HEK293 (cell line): ENCODE results near the gene APBB2.

Experiments
- CTCF ChIA-PET: fragments of 350-600 bp; formaldehyde crosslinking; extraction: SDS; loops from one replicate; lab custom pipeline; 2021; ENCODE audit warnings: antibody characterized with exemption; lab: Yijun Ruan, JAX
- POLR2A ChIA-PET: fragments of 300-600 bp; formaldehyde crosslinking; extraction: SDS; loops from one replicate; lab custom pipeline; 2020; ENCODE audit warnings: antibody characterized with exemption, inconsistent platforms; lab: Yijun Ruan, JAX
- H3K27ac ChIP-seq: fragments of 200-500 bp; sonication (Bioruptor generic); 2 replicates; pipeline ENCODE4 v1.5.1; 2014; ENCODE audit warnings: low read depth, low read length, control low read depth, inconsistent platforms; ENCODE audit errors: extremely low read depth
- H3K36me3 ChIP-seq, 2 experiments: fragments of 200-500 bp in 1 of 2; sonication (Bioruptor generic) in 1 of 2; 1 replicate in 1 of 2; 2 replicates in 1 of 2; pipeline ENCODE4 v1.5.1; 2014 to 2017; ENCODE audit warnings: inconsistent platforms in 2 of 2, low read length in 2 of 2; ENCODE audit not compliant: control insufficient read depth in 2 of 2, insufficient read depth in 1 of 2
- H3K4me1 ChIP-seq: fragments of 200-500 bp; sonication (Bioruptor generic); 2 replicates; pipeline ENCODE4 v1.5.1; 2014; ENCODE audit warnings: mild to moderate bottlenecking, low read length, inconsistent platforms; ENCODE audit not compliant: control insufficient read depth, insufficient read depth
- H3K4me3 ChIP-seq: 2 replicates; pipeline ENCODE4 v1.5.1; 2011; ENCODE audit warnings: low read depth, mild to moderate bottlenecking, control low read depth, low read length, moderate library complexity
- H3K9me3 ChIP-seq: fragments of 200-500 bp; sonication (Bioruptor generic); 2 replicates; pipeline ENCODE4 v1.5.1; 2014; ENCODE audit warnings: low read depth, low read length, inconsistent platforms; ENCODE audit not compliant: control insufficient read depth, insufficient read depth
- GLI2 ChIP-seq: fragments of 450-650 bp; formaldehyde crosslinking; IDR thresholded peaks from 2 replicates; pipeline ENCODE4; 2017; ENCODE audit warnings: missing biosample characterization, missing genetic modification characterization, low read depth, borderline replicate concordance
- HOXD13 ChIP-seq: sonication (generic); formaldehyde crosslinking; IDR thresholded peaks from 2 replicates; pipeline ENCODE4 v1.8.0; 2022; ENCODE audit warnings: missing genetic modification reagents, borderline replicate concordance
- IKZF3 ChIP-seq: fragments of 450-650 bp; IDR thresholded peaks from 2 replicates; pipeline ENCODE4 v1.5.0; 2018; ENCODE audit warnings: missing biosample characterization, mild to moderate bottlenecking, missing genetic modification characterization, moderate library complexity
- KLF8 ChIP-seq: fragments of 450-650 bp; formaldehyde crosslinking; IDR thresholded peaks from 2 replicates; pipeline ENCODE4 v1.5.1; 2016; ENCODE audit warnings: missing biosample characterization, missing genetic modification characterization
- MEIS1 ChIP-seq: sonication (generic); formaldehyde crosslinking; IDR thresholded peaks from 2 replicates; pipeline ENCODE4 v1.8.1; 2022; ENCODE audit warnings: missing genetic modification reagents, mild to moderate bottlenecking, borderline replicate concordance
- TRIM28 ChIP-seq: IDR thresholded peaks from 2 replicates; pipeline ENCODE4 v1.6.1; 2011; ENCODE audit warnings: low read length, control low read depth, borderline replicate concordance
- WT1 ChIP-seq: fragments of 450-650 bp; formaldehyde crosslinking; IDR thresholded peaks from 2 replicates; pipeline ENCODE4 v1.5.1; 2016; ENCODE audit warnings: missing biosample characterization, missing genetic modification characterization
- YY1 ChIP-seq: fragments of 450-650 bp; formaldehyde crosslinking; IDR thresholded peaks from 2 replicates; pipeline ENCODE4 v1.5.1; 2018; ENCODE audit warnings: missing biosample characterization, missing genetic modification characterization
- YY2 ChIP-seq: fragments of 450-650 bp; formaldehyde crosslinking; IDR thresholded peaks from 2 replicates; pipeline ENCODE4 v1.5.1; 2016; ENCODE audit warnings: missing biosample characterization, missing genetic modification characterization
- ZBTB48 ChIP-seq: fragments of 450-650 bp; formaldehyde crosslinking; IDR thresholded peaks from 2 replicates; pipeline ENCODE4 v1.5.1; 2016; ENCODE audit warnings: missing biosample characterization, missing genetic modification characterization
- ZNF138 ChIP-seq: fragments of 450-650 bp; formaldehyde crosslinking; IDR thresholded peaks from 2 replicates; pipeline ENCODE4 v1.5.1; 2016; ENCODE audit warnings: missing biosample characterization, missing genetic modification characterization, borderline replicate concordance
- ZNF146 ChIP-seq: fragments of 450-650 bp; formaldehyde crosslinking; IDR thresholded peaks from 2 replicates; pipeline ENCODE4 v1.5.1; 2016; ENCODE audit warnings: missing biosample characterization, missing genetic modification characterization
- ZNF175 ChIP-seq: fragments of 450-650 bp; formaldehyde crosslinking; IDR thresholded peaks from 2 replicates; pipeline ENCODE4 v1.5.1; 2016; ENCODE audit warnings: missing biosample characterization, missing genetic modification characterization
- ZNF184 ChIP-seq: fragments of 450-650 bp; IDR thresholded peaks from 2 replicates; pipeline ENCODE4 v1.5.1; 2018; ENCODE audit warnings: missing biosample characterization, mild to moderate bottlenecking, missing genetic modification characterization
- ZNF19 ChIP-seq: fragments of 450-650 bp; formaldehyde crosslinking; IDR thresholded peaks from 2 replicates; pipeline ENCODE4; 2016; ENCODE audit warnings: missing biosample characterization, missing genetic modification characterization, low read depth
- ZNF2 ChIP-seq: fragments of 450-650 bp; formaldehyde crosslinking; IDR thresholded peaks from 2 replicates; pipeline ENCODE4 v1.5.1; 2016; ENCODE audit warnings: missing biosample characterization, missing genetic modification characterization
- ZNF24 ChIP-seq: fragments of 450-650 bp; formaldehyde crosslinking; IDR thresholded peaks from 2 replicates; pipeline ENCODE4 v1.5.1; 2016; ENCODE audit warnings: missing biosample characterization, missing genetic modification characterization
- ZNF292 ChIP-seq: fragments of 450-650 bp; formaldehyde crosslinking; IDR thresholded peaks from 2 replicates; pipeline ENCODE4 v1.5.1; 2016; ENCODE audit warnings: low read depth, missing biosample characterization, missing genetic modification characterization, borderline replicate concordance
- ZNF501 ChIP-seq: fragments of 450-650 bp; formaldehyde crosslinking; IDR thresholded peaks from 2 replicates; pipeline ENCODE4 v1.5.1; 2016; ENCODE audit warnings: missing biosample characterization, missing genetic modification characterization
- ZNF549 ChIP-seq: fragments of 450-650 bp; IDR thresholded peaks from 2 replicates; pipeline ENCODE4 v1.5.1; 2018; ENCODE audit warnings: missing biosample characterization, missing genetic modification characterization, mild to moderate bottlenecking, inconsistent platforms, moderate library complexity
- ZNF654 ChIP-seq: fragments of 450-650 bp; formaldehyde crosslinking; IDR thresholded peaks from 2 replicates; pipeline ENCODE4 v1.5.1; 2016; ENCODE audit warnings: low read depth, missing biosample characterization, missing genetic modification characterization
- ZNF660 ChIP-seq: fragments of 450-650 bp; IDR thresholded peaks from 2 replicates; pipeline ENCODE4 v1.5.1; 2018; ENCODE audit warnings: missing biosample characterization, mild to moderate bottlenecking, missing genetic modification characterization
- ZNF664 ChIP-seq: fragments of 450-650 bp; formaldehyde crosslinking; IDR thresholded peaks from 2 replicates; pipeline ENCODE4 v1.5.1; 2016; ENCODE audit warnings: missing biosample characterization, missing genetic modification characterization
- ZNF677 ChIP-seq: fragments of 450-650 bp; IDR thresholded peaks from 2 replicates; pipeline ENCODE4 v1.5.0; 2018; ENCODE audit warnings: missing biosample characterization, mild to moderate bottlenecking, missing genetic modification characterization, moderate library complexity
- ZNF701 ChIP-seq: fragments of 450-650 bp; formaldehyde crosslinking; IDR thresholded peaks from 2 replicates; pipeline ENCODE4 v1.5.1; 2016; ENCODE audit warnings: missing biosample characterization, missing genetic modification characterization
- ZNF830 ChIP-seq: fragments of 450-650 bp; IDR thresholded peaks from 2 replicates; pipeline ENCODE4 v1.5.0; 2018; ENCODE audit warnings: missing biosample characterization, missing genetic modification characterization, low read depth, mild to moderate bottlenecking, moderate library complexity
- TF ChIP-seq, protein P1 (sequence below): fragments of 450-650 bp; formaldehyde crosslinking; IDR thresholded peaks from 2 replicates; pipeline ENCODE4 v1.5.1; 2016; ENCODE audit warnings: missing biosample characterization, missing genetic modification characterization, borderline replicate concordance
- TF ChIP-seq, protein P2 (sequence below): fragments of 450-650 bp; formaldehyde crosslinking; IDR thresholded peaks from 2 replicates; pipeline ENCODE4 v1.5.1; 2016; ENCODE audit warnings: missing biosample characterization, missing genetic modification characterization

APBB2 gene

DNA sequence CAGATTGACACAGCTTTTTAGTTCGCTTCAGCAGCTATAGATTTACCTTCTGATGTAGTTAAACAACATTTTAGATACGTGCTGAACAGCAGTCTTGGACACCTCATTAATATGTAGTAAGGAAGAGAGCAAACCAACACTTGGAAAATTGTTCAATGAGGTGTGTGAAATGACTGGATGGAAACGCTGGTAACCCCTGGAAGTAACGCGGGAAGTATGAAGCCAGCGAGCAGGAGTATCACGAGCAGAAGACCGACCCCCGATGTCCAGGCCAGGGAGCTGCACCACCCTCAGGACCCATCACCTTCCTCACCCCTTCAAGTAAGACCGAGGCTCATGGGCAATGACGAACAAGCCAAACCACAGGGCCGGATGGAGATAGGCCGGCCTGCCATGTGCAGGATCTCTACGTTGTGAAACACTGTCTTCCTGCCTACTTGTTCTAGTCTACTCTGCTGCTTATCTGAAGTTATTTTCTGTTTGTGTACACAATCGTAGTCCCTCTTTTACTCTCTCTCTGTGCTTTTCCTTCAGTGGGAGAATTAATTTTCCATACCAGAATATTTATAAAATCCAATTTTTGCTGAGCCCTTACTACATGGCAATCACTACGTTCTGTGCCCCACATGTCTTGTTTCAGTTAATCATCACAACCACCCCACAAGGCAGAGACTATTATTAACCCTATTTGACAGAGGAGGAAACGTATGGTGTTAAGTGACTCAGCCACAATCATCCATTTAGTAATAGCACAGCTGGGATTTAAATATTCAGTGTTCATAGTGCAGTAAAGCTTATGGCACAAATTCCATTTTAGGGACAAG is 221.7 kb downstream of the APBB2 start:
- POLR2A ChIA-PET: interaction anchor here (0.6 kb wide), 1 partner anchor 178 kb away, joined by 5 read pairs; no protein-coding TSS in a partner anchor
- no peaks in the 10 kb centered on the region for H3K9me3 ChIP-seq
- TF ChIP-seq IKZF3 (tag by site-specific recombination): no peak
- no peak for TF ChIP-seq ZNF830
- TF ChIP-seq ZNF184 (tag by site-specific recombination): no peak
- TF ChIP-seq ZNF654 (tag by site-specific recombination): no peak
- no peak for TF ChIP-seq KLF8
- TF ChIP-seq MEIS1 (CRISPR knock-in tag): no peak
- TF ChIP-seq ZBTB48: no peak
- TF ChIP-seq ZNF2: no peak
- no peak for TF ChIP-seq ZNF549 (tag by site-specific recombination)
- no peak for TF ChIP-seq HOXD13
- TF ChIP-seq ZNF292 (tag by site-specific recombination): no peak
- no peak for TF ChIP-seq ZNF175 (tag by site-specific recombination)
- TF ChIP-seq ZNF677: no peak
- TF ChIP-seq ZNF701: no peak
- no peak for TF ChIP-seq GLI2 (tag by site-specific recombination)
- TF ChIP-seq, all 188 proteins: peak for 0
- H3K36me3 ChIP-seq: no peaks in the 10 kb centered on the region
- H3K27ac ChIP-seq: no peak overlapping the region
- no peak overlapping the region for H3K4me3 ChIP-seq
- CTCF ChIA-PET: interaction anchor here (0.7 kb wide), 1 partner anchor 224 kb away, joined by 5 read pairs; no protein-coding TSS in a partner anchor
- peaks cover 10% of the 10 kb centered on the region for H3K4me1 ChIP-seq

DNA sequence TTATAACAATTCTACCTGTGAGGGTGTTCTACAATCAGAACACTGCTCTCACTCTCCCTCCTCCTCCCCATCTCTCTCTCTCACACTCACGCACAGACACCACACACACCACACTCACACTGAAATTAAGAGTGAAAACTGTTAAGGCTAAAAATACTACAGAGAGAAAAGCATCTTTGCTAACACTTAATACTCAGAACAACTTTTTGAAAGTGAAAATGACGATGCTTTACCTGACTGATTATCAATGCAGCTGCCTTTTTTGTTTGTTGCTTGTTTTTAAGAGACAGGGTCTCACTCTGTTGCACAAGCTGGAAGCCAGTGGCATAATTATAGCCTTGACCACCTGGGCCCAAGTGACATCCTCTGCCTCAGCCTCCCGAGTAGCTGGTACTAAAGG is 222.4 kb downstream of the APBB2 start:
- POLR2A ChIA-PET: interaction anchor here (0.6 kb wide), 1 partner anchor 179 kb away, joined by 5 read pairs; no protein-coding TSS in a partner anchor
- no peak for TF ChIP-seq ZNF24
- no peak for TF ChIP-seq TRIM28
- TF ChIP-seq YY1 (tag by site-specific recombination): no peak
- no peak for TF ChIP-seq ZNF664 (tag by site-specific recombination)
- TF ChIP-seq YY2 (tag by site-specific recombination): no peak
- TF ChIP-seq WT1 (tag by site-specific recombination): no peak
- TF ChIP-seq, protein P1, sequence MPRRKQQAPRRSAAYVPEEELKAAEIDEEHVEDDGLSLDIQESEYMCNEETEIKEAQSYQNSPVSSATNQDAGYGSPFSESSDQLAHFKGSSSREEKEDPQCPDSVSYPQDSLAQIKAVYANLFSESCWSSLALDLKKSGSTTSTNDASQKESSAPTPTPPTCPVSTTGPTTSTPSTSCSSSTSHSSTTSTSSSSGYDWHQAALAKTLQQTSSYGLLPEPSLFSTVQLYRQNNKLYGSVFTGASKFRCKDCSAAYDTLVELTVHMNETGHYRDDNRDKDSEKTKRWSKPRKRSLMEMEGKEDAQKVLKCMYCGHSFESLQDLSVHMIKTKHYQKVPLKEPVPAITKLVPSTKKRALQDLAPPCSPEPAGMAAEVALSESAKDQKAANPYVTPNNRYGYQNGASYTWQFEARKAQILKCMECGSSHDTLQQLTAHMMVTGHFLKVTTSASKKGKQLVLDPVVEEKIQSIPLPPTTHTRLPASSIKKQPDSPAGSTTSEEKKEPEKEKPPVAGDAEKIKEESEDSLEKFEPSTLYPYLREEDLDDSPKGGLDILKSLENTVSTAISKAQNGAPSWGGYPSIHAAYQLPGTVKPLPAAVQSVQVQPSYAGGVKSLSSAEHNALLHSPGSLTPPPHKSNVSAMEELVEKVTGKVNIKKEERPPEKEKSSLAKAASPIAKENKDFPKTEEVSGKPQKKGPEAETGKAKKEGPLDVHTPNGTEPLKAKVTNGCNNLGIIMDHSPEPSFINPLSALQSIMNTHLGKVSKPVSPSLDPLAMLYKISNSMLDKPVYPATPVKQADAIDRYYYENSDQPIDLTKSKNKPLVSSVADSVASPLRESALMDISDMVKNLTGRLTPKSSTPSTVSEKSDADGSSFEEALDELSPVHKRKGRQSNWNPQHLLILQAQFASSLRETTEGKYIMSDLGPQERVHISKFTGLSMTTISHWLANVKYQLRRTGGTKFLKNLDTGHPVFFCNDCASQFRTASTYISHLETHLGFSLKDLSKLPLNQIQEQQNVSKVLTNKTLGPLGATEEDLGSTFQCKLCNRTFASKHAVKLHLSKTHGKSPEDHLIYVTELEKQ (tag by site-specific recombination): no peak
- TF ChIP-seq, protein P2, sequence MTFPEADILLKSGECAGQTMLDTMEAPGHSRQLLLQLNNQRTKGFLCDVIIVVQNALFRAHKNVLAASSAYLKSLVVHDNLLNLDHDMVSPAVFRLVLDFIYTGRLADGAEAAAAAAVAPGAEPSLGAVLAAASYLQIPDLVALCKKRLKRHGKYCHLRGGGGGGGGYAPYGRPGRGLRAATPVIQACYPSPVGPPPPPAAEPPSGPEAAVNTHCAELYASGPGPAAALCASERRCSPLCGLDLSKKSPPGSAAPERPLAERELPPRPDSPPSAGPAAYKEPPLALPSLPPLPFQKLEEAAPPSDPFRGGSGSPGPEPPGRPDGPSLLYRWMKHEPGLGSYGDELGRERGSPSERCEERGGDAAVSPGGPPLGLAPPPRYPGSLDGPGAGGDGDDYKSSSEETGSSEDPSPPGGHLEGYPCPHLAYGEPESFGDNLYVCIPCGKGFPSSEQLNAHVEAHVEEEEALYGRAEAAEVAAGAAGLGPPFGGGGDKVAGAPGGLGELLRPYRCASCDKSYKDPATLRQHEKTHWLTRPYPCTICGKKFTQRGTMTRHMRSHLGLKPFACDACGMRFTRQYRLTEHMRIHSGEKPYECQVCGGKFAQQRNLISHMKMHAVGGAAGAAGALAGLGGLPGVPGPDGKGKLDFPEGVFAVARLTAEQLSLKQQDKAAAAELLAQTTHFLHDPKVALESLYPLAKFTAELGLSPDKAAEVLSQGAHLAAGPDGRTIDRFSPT (tag by site-specific recombination): no peak
- no peak for TF ChIP-seq ZNF138 (tag by site-specific recombination)
- TF ChIP-seq ZNF501 (tag by site-specific recombination): no peak
- TF ChIP-seq ZNF19 (tag by site-specific recombination): no peak
- TF ChIP-seq ZNF146 (tag by site-specific recombination): no peak
- no peak for TF ChIP-seq ZNF660 (tag by site-specific recombination)
- Histone ChIP-seq H3K36me3 (no peaks in the 10 kb centered on the region), H3K4me3 (no peak overlapping the region), H3K9me3 (no peaks in the 10 kb centered on the region), H3K27ac (no peak overlapping the region), H3K4me1 (peaks cover 10% of the 10 kb centered on the region)
- CTCF ChIA-PET: interaction anchor here (0.7 kb wide), 1 partner anchor 224 kb away, joined by 5 read pairs; no protein-coding TSS in a partner anchor
